ENCODE measurements around the gene AMT.

The AMT gene

GRCh38 chr3:49454898-49455681 is 32.8 kb upstream of the AMT start:
- no peaks in the 10 kb centered on the region for H3K36me3 Mint-ChIP-seq
- no peak overlapping the region for H3K4me3 Mint-ChIP-seq
- H3K27me3 Mint-ChIP-seq: no peaks in the 10 kb centered on the region
- H3K27ac Mint-ChIP-seq: no peak overlapping the region
- no peak for ATAC-seq (replicated peaks)
- H3K9me3 Mint-ChIP-seq: no peaks in the 10 kb centered on the region
- peaks cover 0 to 4% of the 10 kb centered on the region in 2 donors for H3K4me1 Mint-ChIP-seq
- no peak for DNase-seq

- Mint-ChIP-seq H3K9me3 (no peaks in the 10 kb centered on the region), H3K4me1 (peaks cover 0 to 4% of the 10 kb centered on the region in 2 donors), H3K4me3 (no peak overlapping the region), H3K27me3 (no peaks in the 10 kb centered on the region), H3K36me3 (no peaks in the 10 kb centered on the region), H3K27ac (no peak overlapping the region)
- peak; percentile 74 for ATAC-seq (replicated peaks)
- no peak for DNase-seq
Observed at GRCh38 chr3:49454458-49454857, 32.2 kb upstream of the AMT start.

DNA sequence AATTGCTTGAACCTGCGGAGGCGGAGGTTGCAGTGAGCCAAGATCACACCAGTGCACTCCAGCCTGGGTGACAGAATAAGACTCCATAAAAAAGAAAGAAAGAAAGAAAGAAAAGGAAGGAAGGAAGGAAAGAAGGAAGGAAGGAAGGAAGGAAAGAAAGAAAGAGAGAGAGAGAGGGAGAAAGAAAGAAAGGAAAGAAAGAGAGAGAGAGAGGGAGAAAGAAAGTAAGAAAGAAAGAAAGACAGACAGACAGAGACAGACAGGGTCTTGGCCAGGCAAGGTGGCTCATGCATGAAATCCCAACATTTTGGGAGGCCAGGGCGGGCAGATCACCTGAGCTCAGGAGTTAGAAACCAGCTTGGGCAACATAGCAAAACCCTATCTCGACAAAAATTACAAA is 31.3 kb upstream of the AMT start:
- H3K36me3 Mint-ChIP-seq: no peaks in the 10 kb centered on the region
- no peak overlapping the region for H3K4me3 Mint-ChIP-seq
- no peak for ATAC-seq (replicated peaks)
- H3K27me3 Mint-ChIP-seq: no peaks in the 10 kb centered on the region
- DNase-seq: no peak
- H3K4me1 Mint-ChIP-seq: peaks cover 2 to 6% of the 10 kb centered on the region in 2 donors
- H3K9me3 Mint-ChIP-seq: no peaks in the 10 kb centered on the region
- H3K27ac Mint-ChIP-seq: no peak overlapping the region

GRCh38 chr3:49445391-49445790 is 23.1 kb upstream of the AMT start:
- Mint-ChIP-seq H3K36me3 (no peaks in the 10 kb centered on the region), H3K9me3 (no peaks in the 10 kb centered on the region), H3K27ac (peak overlapping the region; percentile 84), H3K27me3 (no peaks in the 10 kb centered on the region), H3K4me1 (peaks cover 5 to 28% of the 10 kb centered on the region in 2 donors), H3K4me3 (no peak overlapping the region)
- ATAC-seq (replicated peaks) (no peak), DNase-seq (no peak)

DNA sequence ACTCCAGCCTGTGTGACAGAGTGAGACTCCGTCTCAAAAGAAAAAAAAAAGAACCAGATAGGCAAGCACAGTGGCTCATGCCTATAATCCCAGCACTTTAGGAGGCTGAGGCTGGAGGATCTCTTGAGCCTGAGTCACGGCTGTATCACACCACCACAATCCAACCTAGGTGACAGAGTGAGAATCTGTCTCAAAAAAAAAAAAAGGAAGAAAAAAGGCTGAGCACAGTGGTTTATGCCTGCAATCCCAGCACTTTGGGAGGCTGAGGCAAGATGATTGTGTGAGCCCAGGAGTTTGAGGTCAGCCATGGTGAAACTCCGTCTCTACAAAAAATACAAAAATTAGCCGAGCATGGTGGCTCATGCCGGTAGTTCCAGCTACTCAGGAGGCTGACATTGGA is 12.5 kb upstream of the AMT start:
- DNase-seq: no peak
- no peak for ATAC-seq (replicated peaks)
- Mint-ChIP-seq H3K9me3 (no peaks in the 10 kb centered on the region), H3K27ac (no peak overlapping the region), H3K36me3 (no peaks in the 10 kb centered on the region), H3K27me3 (no peaks in the 10 kb centered on the region), H3K4me1 (peaks cover under 1 to 3% of the 10 kb centered on the region in 2 donors), H3K4me3 (no peak overlapping the region)

- peak; percentile 4 to 10 for ATAC-seq (replicated peaks)
- DNase-seq: no peak
- Mint-ChIP-seq H3K4me1 (peaks cover 7 to 20% of the 10 kb centered on the region in 2 donors), H3K9me3 (no peaks in the 10 kb centered on the region), H3K36me3 (peaks cover 14 to 18% of the 10 kb centered on the region in 2 donors), H3K4me3 (peak overlapping the region; percentile 93 to 99), H3K27me3 (no peaks in the 10 kb centered on the region), H3K27ac (peak overlapping the region; percentile 99)
Observed at GRCh38 chr3:49428752-49429080, 6.4 kb upstream of the AMT start.

- H3K27ac Mint-ChIP-seq: peak overlapping the region; percentile 99
- no peaks in the 10 kb centered on the region for H3K9me3 Mint-ChIP-seq
- no peak for DNase-seq
- H3K4me3 Mint-ChIP-seq: peak overlapping the region; percentile 93 to 99
- ATAC-seq (replicated peaks): no peak
- H3K4me1 Mint-ChIP-seq: peaks cover 13 to 30% of the 10 kb centered on the region in 2 donors
- no peaks in the 10 kb centered on the region for H3K27me3 Mint-ChIP-seq
- peaks cover 14 to 22% of the 10 kb centered on the region in 2 donors for H3K36me3 Mint-ChIP-seq
Observed at GRCh38 chr3:49427586-49427985, 5.3 kb upstream of the AMT start.

DNA sequence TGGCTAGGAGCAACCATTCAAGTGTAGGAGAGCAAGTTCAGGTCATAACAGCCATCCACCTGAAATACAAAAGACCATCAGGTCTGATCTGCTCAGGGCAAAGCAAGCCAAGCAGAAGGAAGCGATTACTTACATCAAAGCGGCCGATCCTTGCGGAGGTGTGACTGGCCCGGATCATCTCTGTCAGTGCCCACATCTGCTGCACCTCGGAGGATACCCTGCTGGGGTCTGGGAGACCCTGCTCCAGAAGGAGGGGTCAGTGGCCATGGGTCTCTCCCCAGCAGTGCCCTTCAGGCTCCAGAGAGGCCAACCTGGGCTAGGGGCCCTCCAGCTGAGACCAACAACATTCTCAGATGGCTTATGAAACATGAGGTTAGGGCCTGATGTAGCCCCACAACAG is 2.5 kb upstream of the AMT start:
- Mint-ChIP-seq H3K4me3 (no peak overlapping the region), H3K27me3 (no peaks in the 10 kb centered on the region), H3K27ac (no peak overlapping the region), H3K36me3 (peaks cover 35 to 42% of the 10 kb centered on the region in 2 donors), H3K4me1 (peaks cover 28 to 52% of the 10 kb centered on the region in 2 donors), H3K9me3 (no peaks in the 10 kb centered on the region)
- ATAC-seq (replicated peaks): no peak
- DNase-seq: no peak

GRCh38 chr3:49421890-49422378 is 339 bp downstream of the AMT start:
- H3K36me3 Mint-ChIP-seq: peaks cover 49 to 59% of the 10 kb centered on the region in 2 donors
- peak overlapping the region; percentile 79 to 81 for H3K4me3 Mint-ChIP-seq
- peaks cover 35 to 61% of the 10 kb centered on the region in 2 donors for H3K4me1 Mint-ChIP-seq
- H3K27ac Mint-ChIP-seq: peak overlapping the region; percentile 56
- ATAC-seq (replicated peaks) (peak; percentile 23 to 26), DNase-seq (no peak)
- no peaks in the 10 kb centered on the region for H3K9me3 Mint-ChIP-seq
- no peaks in the 10 kb centered on the region for H3K27me3 Mint-ChIP-seq

- ATAC-seq (replicated peaks) (no peak), DNase-seq (no peak)
- Mint-ChIP-seq H3K4me3 (peak overlapping the region in 1 of 2 donors; percentile 39), H3K27me3 (no peaks in the 10 kb centered on the region), H3K27ac (peak overlapping the region; percentile 91), H3K36me3 (peaks cover 55 to 77% of the 10 kb centered on the region in 2 donors), H3K9me3 (no peaks in the 10 kb centered on the region), H3K4me1 (peaks cover 59 to 94% of the 10 kb centered on the region in 2 donors)
Observed at GRCh38 chr3:49417516-49418120, 4.7 kb downstream of the AMT start.

GRCh38 chr3:49416867-49417266 is 5.4 kb downstream of the AMT start:
- peak overlapping the region; percentile 95 for H3K27ac Mint-ChIP-seq
- H3K27me3 Mint-ChIP-seq: no peaks in the 10 kb centered on the region
- peak overlapping the region; percentile 61 to 69 for H3K4me3 Mint-ChIP-seq
- DNase-seq (no peak), ATAC-seq (replicated peaks) (no peak)
- H3K9me3 Mint-ChIP-seq: no peaks in the 10 kb centered on the region
- H3K36me3 Mint-ChIP-seq: peaks cover 51 to 72% of the 10 kb centered on the region in 2 donors
- H3K4me1 Mint-ChIP-seq: peaks cover 54 to 87% of the 10 kb centered on the region in 2 donors

DNA sequence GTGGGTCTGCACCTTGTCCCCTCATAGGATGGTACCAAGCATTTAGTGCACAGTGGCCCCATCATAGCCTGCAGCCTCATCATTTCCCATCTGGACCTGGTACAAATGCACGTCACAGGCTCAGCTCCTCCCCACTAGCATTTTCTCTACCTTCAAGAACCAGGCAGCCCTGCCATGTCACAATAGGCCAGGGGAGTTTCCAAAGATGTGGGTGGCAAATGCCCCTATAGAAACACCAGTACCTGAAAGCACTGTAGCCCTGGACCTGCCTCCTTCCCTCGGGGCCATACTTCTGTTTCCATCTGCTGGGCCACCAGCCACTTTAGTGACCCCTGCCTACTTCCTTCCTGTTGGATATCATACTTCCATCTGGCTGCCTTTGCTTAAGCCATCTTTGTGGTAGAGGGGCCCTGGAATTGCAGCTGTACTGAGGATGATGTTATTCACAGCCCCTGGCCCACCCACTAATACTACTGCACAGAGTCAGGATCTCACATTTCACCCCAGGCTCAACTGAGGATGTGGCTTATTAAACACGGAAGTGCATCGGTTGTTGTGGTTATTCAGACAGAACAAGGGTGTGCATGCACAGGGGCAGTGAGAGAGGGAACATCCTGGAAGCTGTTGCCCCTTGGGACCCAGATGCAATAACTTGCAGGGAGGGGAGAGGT is 6.2 kb downstream of the AMT start:
- H3K36me3 Mint-ChIP-seq: peaks cover 46 to 70% of the 10 kb centered on the region in 2 donors
- peak overlapping the region; percentile 95 for H3K27ac Mint-ChIP-seq
- ATAC-seq (replicated peaks): peak; percentile 68 to 69
- H3K4me3 Mint-ChIP-seq: peak overlapping the region; percentile 61 to 69
- peak; percentile 85 for DNase-seq
- no peaks in the 10 kb centered on the region for H3K9me3 Mint-ChIP-seq
- no peaks in the 10 kb centered on the region for H3K27me3 Mint-ChIP-seq
- H3K4me1 Mint-ChIP-seq: peaks cover 48 to 79% of the 10 kb centered on the region in 2 donors

GRCh38 chr3:49414753-49415152 is 7.5 kb downstream of the AMT start:
- DNase-seq (no peak), ATAC-seq (replicated peaks) (no peak)
- Mint-ChIP-seq H3K9me3 (no peaks in the 10 kb centered on the region), H3K4me1 (peaks cover 48 to 77% of the 10 kb centered on the region in 2 donors), H3K27ac (peak overlapping the region; percentile 95), H3K4me3 (peak overlapping the region in 1 of 2 donors; percentile 14), H3K36me3 (peaks cover 34 to 68% of the 10 kb centered on the region in 2 donors), H3K27me3 (no peaks in the 10 kb centered on the region)

DNA sequence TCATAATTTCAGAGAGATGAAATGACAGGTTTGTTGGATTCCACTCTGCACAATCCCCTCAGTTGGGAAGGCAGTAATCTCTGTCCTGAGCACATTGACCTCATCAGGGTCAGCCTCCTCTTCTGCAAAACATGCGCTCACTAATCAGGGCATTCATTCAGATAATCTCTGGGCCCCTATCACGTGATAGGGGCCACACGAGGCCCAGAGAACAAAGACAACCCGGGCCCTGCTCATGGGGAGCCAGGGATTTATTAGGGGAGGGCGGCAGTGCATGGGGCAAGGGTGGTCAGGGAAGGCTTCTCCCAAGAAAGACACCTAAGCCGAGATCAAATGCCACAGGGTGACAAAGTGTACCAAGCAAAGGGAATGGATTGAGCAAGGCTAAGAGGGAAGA is 8.9 kb downstream of the AMT start:
- DNase-seq: no peak
- no peak for ATAC-seq (replicated peaks)
- H3K4me3 Mint-ChIP-seq: peak overlapping the region; percentile 94
- peaks cover 50 to 71% of the 10 kb centered on the region in 2 donors for H3K4me1 Mint-ChIP-seq
- H3K27ac Mint-ChIP-seq: peak overlapping the region; percentile 96
- peaks cover 31 to 69% of the 10 kb centered on the region in 2 donors for H3K36me3 Mint-ChIP-seq
- no peaks in the 10 kb centered on the region for H3K27me3 Mint-ChIP-seq
- H3K9me3 Mint-ChIP-seq: no peaks in the 10 kb centered on the region
